ENCODE results near the gene COLGALT1. TPM values are rescaled to one million over a fixed set of nuclear protein-coding genes. Genes with fewer than 3 reads are reported as not detected.

The COLGALT1 gene
- total RNA-seq, 2 experiments from 2014 or later, result 49.6 to 68.6 TPM

DNA sequence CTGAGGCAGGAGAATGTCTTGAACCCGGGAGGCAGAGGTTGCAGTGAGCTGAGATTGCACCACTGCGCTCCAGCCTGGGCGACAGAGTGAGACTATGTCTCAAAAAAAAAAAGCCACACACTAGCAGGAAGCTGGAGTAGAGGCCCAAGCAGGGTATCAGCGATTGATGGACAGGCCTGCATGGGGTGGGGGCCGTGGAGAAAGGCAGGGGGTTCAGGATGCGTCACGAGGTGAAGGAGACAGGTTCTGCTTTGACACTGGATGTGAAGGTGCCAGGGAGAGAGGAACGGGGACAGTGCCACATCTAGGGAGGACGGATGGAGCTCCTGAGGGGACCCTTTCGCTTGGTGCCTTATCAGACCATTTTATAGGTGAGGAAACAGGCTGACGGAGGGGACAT lies 7.1 kb downstream of the COLGALT1 start:
- Histone ChIP-seq H3K4me3 (ENCODE audit: low read depth, low read length, poor library complexity, severe bottlenecking) (no peak overlapping the region), H3K9me2 (ENCODE audit: insufficient read depth, low read length) (no peaks in the 10 kb centered on the region), H3K27ac (ENCODE audit: low read depth, low read length, poor library complexity, severe bottlenecking) (no peak overlapping the region), H4K20me1 (ENCODE audit: insufficient read depth, low read length) (no peaks in the 10 kb centered on the region), H3K4me2 (ENCODE audit: low read length) (no peak overlapping the region), H2AFZ (ENCODE audit: low read length) (no peak overlapping the region), H3K79me2 (ENCODE audit: insufficient read depth, low read depth, low read length) (peaks cover 6% of the 10 kb centered on the region; the same call in 1 of the 2 replicates), H3K9me3 (ENCODE audit: low read length) (no peaks in the 10 kb centered on the region), H3K4me1 (ENCODE audit: insufficient read depth, low read length, poor library complexity, severe bottlenecking) (no peaks in the 10 kb centered on the region), H3K36me3 (ENCODE audit: insufficient read depth, low read length) (peaks cover 74% of the 10 kb centered on the region)
- no peak for DNase-seq (ENCODE audit: low spot score)
- intact Hi-C loops (cut with micrococcal nuclease; ENCODE audit: unreplicated experiment), result no loop called here
- no peak for TF ChIP-seq EZH2phosphoT487 (IDR thresholded peaks at IDR 0.05; ENCODE audit: borderline replicate concordance, low read depth, low read length)
- TF ChIP-seq, protein P1, sequence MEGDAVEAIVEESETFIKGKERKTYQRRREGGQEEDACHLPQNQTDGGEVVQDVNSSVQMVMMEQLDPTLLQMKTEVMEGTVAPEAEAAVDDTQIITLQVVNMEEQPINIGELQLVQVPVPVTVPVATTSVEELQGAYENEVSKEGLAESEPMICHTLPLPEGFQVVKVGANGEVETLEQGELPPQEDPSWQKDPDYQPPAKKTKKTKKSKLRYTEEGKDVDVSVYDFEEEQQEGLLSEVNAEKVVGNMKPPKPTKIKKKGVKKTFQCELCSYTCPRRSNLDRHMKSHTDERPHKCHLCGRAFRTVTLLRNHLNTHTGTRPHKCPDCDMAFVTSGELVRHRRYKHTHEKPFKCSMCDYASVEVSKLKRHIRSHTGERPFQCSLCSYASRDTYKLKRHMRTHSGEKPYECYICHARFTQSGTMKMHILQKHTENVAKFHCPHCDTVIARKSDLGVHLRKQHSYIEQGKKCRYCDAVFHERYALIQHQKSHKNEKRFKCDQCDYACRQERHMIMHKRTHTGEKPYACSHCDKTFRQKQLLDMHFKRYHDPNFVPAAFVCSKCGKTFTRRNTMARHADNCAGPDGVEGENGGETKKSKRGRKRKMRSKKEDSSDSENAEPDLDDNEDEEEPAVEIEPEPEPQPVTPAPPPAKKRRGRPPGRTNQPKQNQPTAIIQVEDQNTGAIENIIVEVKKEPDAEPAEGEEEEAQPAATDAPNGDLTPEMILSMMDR (conservative IDR thresholded peaks at IDR 0.05; ENCODE audit: low read length), result no peak
- no TSS peak for BruUV-seq (replicated peaks)
- POLR2A ChIA-PET, result no interaction called here
- CTCF ChIA-PET (ENCODE audit: unreplicated experiment), result no interaction called here

DNA sequence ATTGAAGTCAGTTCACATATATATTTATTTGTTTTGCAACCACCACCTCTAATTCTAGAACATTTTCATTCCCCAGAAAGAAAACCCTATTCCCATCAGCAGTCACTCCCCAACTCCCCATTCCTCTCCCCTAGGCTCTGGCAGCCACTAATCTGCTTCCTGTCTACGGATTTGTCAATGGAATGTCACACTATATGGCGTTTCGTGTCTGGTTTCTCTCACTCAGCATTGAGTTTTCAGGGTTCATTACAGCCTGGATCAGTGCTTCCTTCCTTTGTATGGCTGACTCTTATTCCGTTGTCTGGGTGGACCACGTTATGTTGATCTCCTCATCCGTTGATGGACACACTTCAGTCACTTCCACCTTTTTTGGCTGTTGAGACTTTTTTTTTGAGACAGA lies 9.3 kb downstream of the COLGALT1 start:
- ChIA-PET POLR2A (no interaction called here), CTCF (ENCODE audit: unreplicated experiment) (no interaction called here)
- Histone ChIP-seq H4K20me1 (ENCODE audit: insufficient read depth, low read length) (no peaks in the 10 kb centered on the region), H3K4me1 (ENCODE audit: insufficient read depth, low read length, poor library complexity, severe bottlenecking) (no peaks in the 10 kb centered on the region), H3K4me3 (ENCODE audit: low read depth, low read length, poor library complexity, severe bottlenecking) (no peak overlapping the region), H3K9me2 (ENCODE audit: insufficient read depth, low read length) (no peaks in the 10 kb centered on the region), H3K9me3 (ENCODE audit: low read length) (no peaks in the 10 kb centered on the region), H3K4me2 (ENCODE audit: low read length) (no peak overlapping the region), H3K36me3 (ENCODE audit: insufficient read depth, low read length) (peaks cover 80% of the 10 kb centered on the region), H3K27ac (ENCODE audit: low read depth, low read length, poor library complexity, severe bottlenecking) (no peak overlapping the region), H2AFZ (ENCODE audit: low read length) (no peak overlapping the region), H3K79me2 (ENCODE audit: insufficient read depth, low read depth, low read length) (peaks cover 4% of the 10 kb centered on the region; the same call in 1 of the 2 replicates)
- DNase-seq (ENCODE audit: low spot score), result no peak
- BruUV-seq (replicated peaks), result no TSS peak
- TF ChIP-seq, protein P1 (conservative IDR thresholded peaks at IDR 0.05; ENCODE audit: low read length), result no peak
- TF ChIP-seq EZH2phosphoT487 (IDR thresholded peaks at IDR 0.05; ENCODE audit: borderline replicate concordance, low read depth, low read length), result no peak
- intact Hi-C loops (cut with micrococcal nuclease; ENCODE audit: unreplicated experiment), result no loop called here

DNA sequence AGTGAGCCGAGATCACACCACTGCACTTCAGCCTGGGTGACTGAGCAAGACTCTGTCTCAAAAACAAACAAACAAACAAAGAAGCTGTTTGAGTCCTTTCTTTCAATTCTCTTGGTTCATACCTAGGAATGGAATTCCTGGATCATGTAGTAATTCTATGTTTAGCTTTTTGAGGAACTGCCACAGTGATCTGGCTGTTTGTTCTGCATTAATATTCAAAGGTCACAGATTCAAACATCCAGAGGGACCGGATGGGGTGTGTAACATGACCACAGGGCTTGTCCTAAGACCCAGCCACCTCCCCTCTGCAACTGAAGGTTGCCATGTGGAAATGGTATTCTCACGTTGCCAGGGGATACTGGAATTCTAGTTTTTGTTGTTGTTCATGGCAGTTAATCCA lies 10.2 kb downstream of the COLGALT1 start:
- ChIA-PET CTCF (ENCODE audit: unreplicated experiment) (no interaction called here), POLR2A (no interaction called here)
- Histone ChIP-seq H3K36me3 (ENCODE audit: insufficient read depth, low read length) (peaks cover 80% of the 10 kb centered on the region), H3K9me2 (ENCODE audit: insufficient read depth, low read length) (no peaks in the 10 kb centered on the region), H3K4me3 (ENCODE audit: low read depth, low read length, poor library complexity, severe bottlenecking) (no peak overlapping the region), H4K20me1 (ENCODE audit: insufficient read depth, low read length) (no peaks in the 10 kb centered on the region), H3K4me1 (ENCODE audit: insufficient read depth, low read length, poor library complexity, severe bottlenecking) (no peaks in the 10 kb centered on the region), H3K27ac (ENCODE audit: low read depth, low read length, poor library complexity, severe bottlenecking) (no peak overlapping the region), H3K4me2 (ENCODE audit: low read length) (no peak overlapping the region), H2AFZ (ENCODE audit: low read length) (no peak overlapping the region), H3K9me3 (ENCODE audit: low read length) (no peaks in the 10 kb centered on the region), H3K79me2 (ENCODE audit: insufficient read depth, low read depth, low read length) (peaks cover 4% of the 10 kb centered on the region; the same call in 1 of the 2 replicates)
- DNase-seq (ENCODE audit: low spot score), result no peak
- intact Hi-C loops (cut with micrococcal nuclease; ENCODE audit: unreplicated experiment), result no loop called here
- no TSS peak for BruUV-seq (replicated peaks)
- TF ChIP-seq, protein P1 (conservative IDR thresholded peaks at IDR 0.05; ENCODE audit: low read length), result no peak

Measured in OCI-LY7 (cell line).